Coronary artery (tissue), 2 donors: ENCODE data around the gene GALNTL6.

Source experiments
- DNase-seq: peaks from one replicate; pipeline ENCODE4 v3.0.0-alpha.2; 2017; ENCODE audit warnings: low spot score
- H3K27ac ChIP-seq, 2 donors: fragments of 200-600 bp; sonication (generic); one replicate each; pipeline ENCODE4 v1.5.1; 2016 to 2019
- H3K4me3 ChIP-seq: fragments of 200-600 bp; sonication (generic); 2 replicates; pipeline ENCODE4 v1.5.1; 2016; ENCODE audit warnings: mild to moderate bottlenecking, moderate library complexity
- TF ChIP-seq, protein P1 (sequence below): fragments of 200-600 bp; sonication (generic); IDR thresholded peaks from one replicate; pipeline ENCODE4 v1.5.1; 2019; ENCODE audit warnings: antibody characterized with exemption

Gene GALNTL6

DNA sequence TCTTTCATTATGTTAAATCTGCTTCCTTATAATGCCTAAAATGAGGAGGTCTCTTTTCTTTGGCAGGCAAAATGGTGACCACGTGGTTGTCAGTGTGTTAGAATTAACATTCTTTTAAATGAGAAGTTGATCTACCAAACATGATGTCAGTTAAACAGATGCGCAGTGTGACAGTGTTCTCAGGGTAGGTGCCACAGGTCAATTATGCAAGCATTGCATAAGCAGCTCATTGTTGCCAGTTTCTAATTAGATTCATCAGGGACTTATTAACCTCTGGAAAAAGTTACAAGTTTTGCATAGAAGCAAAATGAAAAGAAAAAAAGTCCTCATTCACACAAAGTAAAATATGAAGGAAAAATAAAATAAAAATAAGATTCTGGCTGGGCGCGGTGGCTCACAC, 1031.4 kb downstream of the GALNTL6 start:
- no peak for DNase-seq
- TF ChIP-seq, protein P1, sequence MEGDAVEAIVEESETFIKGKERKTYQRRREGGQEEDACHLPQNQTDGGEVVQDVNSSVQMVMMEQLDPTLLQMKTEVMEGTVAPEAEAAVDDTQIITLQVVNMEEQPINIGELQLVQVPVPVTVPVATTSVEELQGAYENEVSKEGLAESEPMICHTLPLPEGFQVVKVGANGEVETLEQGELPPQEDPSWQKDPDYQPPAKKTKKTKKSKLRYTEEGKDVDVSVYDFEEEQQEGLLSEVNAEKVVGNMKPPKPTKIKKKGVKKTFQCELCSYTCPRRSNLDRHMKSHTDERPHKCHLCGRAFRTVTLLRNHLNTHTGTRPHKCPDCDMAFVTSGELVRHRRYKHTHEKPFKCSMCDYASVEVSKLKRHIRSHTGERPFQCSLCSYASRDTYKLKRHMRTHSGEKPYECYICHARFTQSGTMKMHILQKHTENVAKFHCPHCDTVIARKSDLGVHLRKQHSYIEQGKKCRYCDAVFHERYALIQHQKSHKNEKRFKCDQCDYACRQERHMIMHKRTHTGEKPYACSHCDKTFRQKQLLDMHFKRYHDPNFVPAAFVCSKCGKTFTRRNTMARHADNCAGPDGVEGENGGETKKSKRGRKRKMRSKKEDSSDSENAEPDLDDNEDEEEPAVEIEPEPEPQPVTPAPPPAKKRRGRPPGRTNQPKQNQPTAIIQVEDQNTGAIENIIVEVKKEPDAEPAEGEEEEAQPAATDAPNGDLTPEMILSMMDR, result no peak
- Histone ChIP-seq H3K27ac (no peak overlapping the region), H3K4me3 (no peak overlapping the region)

DNA sequence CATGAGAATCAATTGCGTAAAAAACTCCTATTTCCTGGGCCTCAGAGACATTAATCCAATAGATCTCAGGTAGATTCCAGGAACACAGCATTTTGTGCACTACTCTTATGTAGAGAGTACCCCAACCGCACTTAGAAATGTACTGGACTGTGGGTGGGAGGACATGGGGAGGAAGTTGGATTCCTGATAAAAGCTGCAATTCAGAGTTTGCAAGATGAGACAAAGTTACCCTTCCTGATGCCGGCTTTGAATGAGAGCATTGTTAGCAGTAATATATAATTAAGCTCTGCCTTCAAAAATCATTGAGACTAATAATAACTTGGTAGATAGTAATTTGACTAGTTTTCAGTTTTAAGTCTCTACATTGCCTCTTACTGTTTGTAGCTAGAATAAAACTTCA, 1032.1 kb downstream of the GALNTL6 start:
- TF ChIP-seq, protein P1, result no peak
- Histone ChIP-seq H3K4me3 (no peak overlapping the region), H3K27ac (no peak overlapping the region)
- DNase-seq, result no peak

DNA sequence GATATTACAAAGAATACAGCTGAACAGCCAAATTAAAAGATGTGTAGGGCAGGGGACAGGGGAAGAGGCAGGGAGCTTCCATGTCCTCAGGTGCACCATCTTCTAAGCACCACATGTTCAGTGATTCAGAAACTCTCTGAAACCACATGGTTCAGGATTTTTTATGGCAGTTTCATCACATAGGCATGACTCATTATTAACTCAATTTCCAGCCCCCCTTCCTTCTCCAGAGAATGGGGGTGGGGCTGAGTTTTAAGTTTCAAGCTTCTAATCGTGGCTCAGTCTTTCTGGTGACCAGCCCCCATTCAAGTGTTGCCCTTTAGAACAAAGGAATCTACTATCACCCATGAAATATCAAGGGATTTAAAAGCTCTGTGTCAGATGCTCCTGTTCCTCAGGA, 1037.6 kb downstream of the GALNTL6 start:
- DNase-seq, result no peak
- Histone ChIP-seq H3K27ac (no peak overlapping the region), H3K4me3 (no peak overlapping the region)
- TF ChIP-seq, protein P1, result no peak

DNA sequence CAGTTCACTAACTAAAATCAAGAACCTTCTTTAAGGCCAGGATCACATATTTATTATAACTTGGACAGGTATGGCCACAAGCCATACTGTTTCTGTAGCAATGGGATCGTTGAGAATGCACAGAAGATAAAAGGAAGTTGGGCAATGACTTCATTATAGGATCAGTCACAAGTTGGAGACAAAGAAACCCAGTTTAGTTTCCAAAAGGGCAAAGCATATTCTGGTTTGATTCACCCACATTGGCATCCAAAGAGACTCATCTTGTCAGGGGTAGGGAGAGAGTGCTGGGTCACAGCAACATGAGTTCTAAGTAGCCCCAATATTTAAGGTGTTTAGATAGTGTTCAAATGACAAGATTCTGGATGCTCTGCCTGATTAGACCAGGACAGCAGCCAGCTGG, 1038.3 kb downstream of the GALNTL6 start:
- TF ChIP-seq, protein P1, result no peak

DNA sequence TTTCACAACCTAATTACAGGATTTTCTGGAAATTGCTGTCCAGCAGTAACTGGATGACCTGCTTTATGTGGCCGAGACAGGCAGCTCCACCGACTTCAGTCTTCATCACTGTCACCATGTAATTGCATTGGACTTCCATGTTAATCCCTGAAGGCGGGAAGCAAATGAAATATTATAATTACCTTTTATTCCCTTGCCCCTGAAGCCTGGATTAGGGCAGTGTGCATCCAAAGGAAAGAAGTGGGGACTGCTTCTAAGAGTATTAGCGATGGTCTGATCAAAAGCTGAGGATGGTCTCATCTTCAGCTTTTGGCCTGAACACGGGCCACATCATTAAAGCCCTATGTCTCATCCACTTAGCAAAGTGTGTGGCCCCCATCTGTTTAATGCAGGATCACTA, 1043.8 kb downstream of the GALNTL6 start:
- Histone ChIP-seq H3K4me3 (no peak overlapping the region), H3K27ac (no peak overlapping the region)
- TF ChIP-seq, protein P1, result no peak
- no peak for DNase-seq

More for the DNA sequence above, 1038.3 kb downstream of the GALNTL6 start:
- Histone ChIP-seq H3K4me3 (no peak overlapping the region), H3K27ac (no peak overlapping the region)
- no peak for DNase-seq

DNA sequence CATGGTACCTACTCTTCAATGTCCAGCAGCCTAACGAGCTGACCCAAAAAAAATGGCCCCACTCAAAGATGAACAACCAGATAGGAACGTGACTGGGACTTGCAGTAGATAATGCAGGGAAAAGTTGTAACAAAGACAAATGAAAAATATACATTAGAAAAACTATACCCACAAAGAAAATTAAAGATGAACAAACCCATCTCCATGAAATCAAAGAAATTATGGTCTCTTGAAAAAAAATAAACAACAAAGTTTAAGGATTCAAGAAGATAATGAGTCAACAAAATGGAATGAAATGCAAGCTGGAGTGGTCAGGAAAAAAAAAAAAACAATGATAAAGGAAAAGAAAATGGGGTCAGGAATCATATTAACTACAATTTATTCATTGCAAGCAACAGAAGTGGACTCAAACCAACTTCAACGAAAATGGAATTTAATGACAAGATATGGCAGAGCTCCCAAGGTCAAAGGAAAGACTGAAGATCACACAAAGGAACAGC, 1045.6 kb downstream of the GALNTL6 start:
- H3K4me3 ChIP-seq, result no peak overlapping the region
- TF ChIP-seq, protein P1, result no peak
- H3K27ac ChIP-seq, result no peak overlapping the region
- DNase-seq, result no peak

DNA sequence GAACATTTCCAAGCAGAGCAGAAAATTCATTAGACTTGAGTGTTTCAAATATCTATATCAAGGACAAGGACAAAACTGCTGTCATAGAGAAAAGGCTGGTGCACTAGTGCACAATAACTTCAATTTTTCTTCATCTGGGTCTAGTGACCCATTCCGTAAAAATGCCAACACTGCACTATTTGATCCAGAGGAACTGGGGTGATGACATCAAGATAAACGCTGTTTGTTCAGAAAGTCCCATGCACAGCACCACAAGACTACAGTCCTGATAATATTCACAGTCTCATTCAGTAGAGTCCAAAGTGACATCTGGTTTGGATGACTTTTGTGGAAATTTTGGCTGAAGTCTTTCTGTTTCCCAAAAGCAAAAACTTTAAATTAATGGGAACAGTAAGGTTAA, 1051.9 kb downstream of the GALNTL6 start:
- Histone ChIP-seq H3K4me3 (no peak overlapping the region), H3K27ac (no peak overlapping the region)
- TF ChIP-seq, protein P1, result no peak
- no peak for DNase-seq
